MCF 10A (cell line): ENCODE data around the gene TCF19. TPM values are rescaled to one million over a fixed set of nuclear protein-coding genes. Genes with fewer than 3 reads are reported as not detected.

Experiments used
- BruUV-seq: library from RNA; stranded (reverse); fragments of 400-500 nt; replicated peaks from 2 replicates; lab custom pipeline; 2021; lab: Mats Ljungman, UMichigan
- CTCF ChIA-PET: fragments of 300-600 bp; sonication (Branson Sonifier 250); formaldehyde crosslinking; extraction: SDS; loops from one replicate; lab custom pipeline; 2021; ENCODE audit warnings: antibody characterized with exemption, inconsistent platforms; lab: Yijun Ruan, JAX
- POLR2A ChIA-PET: fragments of 300-600, 350-650 bp; sonication (Branson Sonifier 250); formaldehyde crosslinking; extraction: SDS; loops from one replicate; lab custom pipeline; 2020; ENCODE audit warnings: antibody characterized with exemption, inconsistent platforms; lab: Yijun Ruan, JAX
- DNase-seq: peaks from one replicate; pipeline ENCODE4 v3.0.0-alpha.2; 2018; ENCODE audit not compliant: unreplicated experiment
- H3K27ac Mint-ChIP-seq: one replicate; pipeline ENCODE4 v1.8.0; 2022; ENCODE audit warnings: mild to moderate bottlenecking, low read depth, mixed read lengths; ENCODE audit not compliant: unreplicated experiment
- H3K27me3 Mint-ChIP-seq: one replicate; pipeline ENCODE4 v1.8.0; 2022; ENCODE audit warnings: mixed read lengths; ENCODE audit not compliant: insufficient read depth, unreplicated experiment
- H3K36me3 Mint-ChIP-seq: one replicate; pipeline ENCODE4 v1.8.0; 2022; ENCODE audit warnings: mild to moderate bottlenecking, moderate library complexity, mixed read lengths; ENCODE audit not compliant: insufficient read depth, unreplicated experiment
- H3K4me1 Mint-ChIP-seq: one replicate; pipeline ENCODE4 v1.8.0; 2022; ENCODE audit warnings: mixed read lengths; ENCODE audit not compliant: insufficient read depth, unreplicated experiment
- H3K4me3 Mint-ChIP-seq: one replicate; pipeline ENCODE4 v1.8.0; 2022; ENCODE audit warnings: mild to moderate bottlenecking, moderate library complexity, mixed read lengths; ENCODE audit not compliant: unreplicated experiment
- H3K9me3 Mint-ChIP-seq: one replicate; pipeline ENCODE4 v1.8.0; 2022; ENCODE audit warnings: mixed read lengths; ENCODE audit not compliant: unreplicated experiment
- intact Hi-C: fragments of 100-400 bp; cut with micrococcal nuclease; formaldehyde crosslinking; loops from 2 replicates; pipeline ENCODE4 v1.14.1; 2022
- total RNA-seq: library from RNA; stranded (reverse); gene quantifications from 2 replicates; pipeline ENCODE4 v1.2.3, GENCODE V29; 2022
- TF ChIP-seq, protein P1 (sequence below): fragments of 200-600 bp; IDR thresholded peaks from one replicate; pipeline ENCODE4 v1.8.0; 2022; ENCODE audit warnings: antibody characterized with exemption, mild to moderate bottlenecking; ENCODE audit not compliant: unreplicated experiment

TCF19 gene
- total RNA-seq, 1 experiment from 2014 or later: 6.5 TPM

DNA sequence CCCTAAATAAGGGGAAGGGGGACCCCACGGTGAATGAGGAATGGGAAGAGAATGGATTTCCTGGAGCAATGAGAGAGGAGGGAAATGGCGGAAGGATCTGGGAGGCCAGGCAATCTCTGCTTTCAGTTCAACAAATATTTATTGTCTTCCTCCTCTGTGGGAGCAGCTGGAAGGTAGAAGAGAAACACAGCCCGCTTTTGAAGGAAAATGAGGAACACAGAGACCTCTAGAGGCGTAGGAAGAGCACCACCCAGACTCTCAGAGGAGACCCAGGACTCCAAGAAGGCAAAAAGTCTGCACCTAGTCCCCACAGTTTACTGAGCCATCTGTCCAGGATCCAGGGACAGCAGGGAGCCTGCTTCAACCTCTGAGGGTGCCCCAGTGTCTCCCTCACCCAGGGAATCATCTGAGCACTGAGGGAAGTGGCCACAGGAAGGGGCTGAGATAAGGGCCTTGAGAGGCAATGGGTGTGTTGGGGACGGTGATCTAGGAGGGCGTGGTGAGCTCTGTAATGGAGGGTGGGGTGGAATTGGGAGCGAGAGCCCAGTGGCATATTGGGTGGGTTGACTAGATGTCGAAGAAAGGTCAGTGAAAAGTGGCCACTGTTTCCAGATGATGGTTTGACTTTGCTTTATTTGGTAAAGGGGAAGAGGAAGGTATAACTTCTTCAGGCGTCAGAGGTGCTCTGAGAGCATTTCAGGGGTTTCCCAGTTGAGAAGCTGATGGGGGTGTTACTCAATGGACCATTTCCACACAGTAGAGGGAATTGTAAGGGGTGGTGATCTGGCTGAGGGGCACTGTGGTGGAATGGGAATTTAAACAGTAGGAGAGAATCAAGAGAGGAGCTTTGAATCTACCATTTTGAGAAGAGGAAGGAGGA, 43.2 kb upstream of the TCF19 start:
- peak; percentile 81 for DNase-seq
- peak overlapping the region; percentile 79 for H3K4me3 Mint-ChIP-seq
- peaks cover 21% of the 10 kb centered on the region for H3K4me1 Mint-ChIP-seq
- H3K27ac Mint-ChIP-seq: peak overlapping the region; percentile 98
- POLR2A ChIA-PET: interaction anchor here (0.5 to 4.3 kb wide), 28 partner anchors 10 to 500 kb away, joined by 3 to 60 read pairs (median 4); partner anchors contain the start of genes DDR1, GTF2H4 and VARS2
- TF ChIP-seq, protein P1, sequence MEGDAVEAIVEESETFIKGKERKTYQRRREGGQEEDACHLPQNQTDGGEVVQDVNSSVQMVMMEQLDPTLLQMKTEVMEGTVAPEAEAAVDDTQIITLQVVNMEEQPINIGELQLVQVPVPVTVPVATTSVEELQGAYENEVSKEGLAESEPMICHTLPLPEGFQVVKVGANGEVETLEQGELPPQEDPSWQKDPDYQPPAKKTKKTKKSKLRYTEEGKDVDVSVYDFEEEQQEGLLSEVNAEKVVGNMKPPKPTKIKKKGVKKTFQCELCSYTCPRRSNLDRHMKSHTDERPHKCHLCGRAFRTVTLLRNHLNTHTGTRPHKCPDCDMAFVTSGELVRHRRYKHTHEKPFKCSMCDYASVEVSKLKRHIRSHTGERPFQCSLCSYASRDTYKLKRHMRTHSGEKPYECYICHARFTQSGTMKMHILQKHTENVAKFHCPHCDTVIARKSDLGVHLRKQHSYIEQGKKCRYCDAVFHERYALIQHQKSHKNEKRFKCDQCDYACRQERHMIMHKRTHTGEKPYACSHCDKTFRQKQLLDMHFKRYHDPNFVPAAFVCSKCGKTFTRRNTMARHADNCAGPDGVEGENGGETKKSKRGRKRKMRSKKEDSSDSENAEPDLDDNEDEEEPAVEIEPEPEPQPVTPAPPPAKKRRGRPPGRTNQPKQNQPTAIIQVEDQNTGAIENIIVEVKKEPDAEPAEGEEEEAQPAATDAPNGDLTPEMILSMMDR: peak; percentile 33
- peaks cover 6% of the 10 kb centered on the region for H3K36me3 Mint-ChIP-seq
- no peaks in the 10 kb centered on the region for H3K9me3 Mint-ChIP-seq
- CTCF ChIA-PET: interaction anchor here (0.7 to 6.8 kb wide), 21 partner anchors 10 to 294 kb away, joined by 3 to 55 read pairs (median 6); partner anchors contain the start of gene VARS2
- no peaks in the 10 kb centered on the region for H3K27me3 Mint-ChIP-seq
- intact Hi-C loops: loop anchor here (1.0 to 2.0 kb wide), 3 partner anchors 10 to 45 kb away; no protein-coding TSS in a partner anchor
- BruUV-seq: TSS peak; percentile 72

DNA sequence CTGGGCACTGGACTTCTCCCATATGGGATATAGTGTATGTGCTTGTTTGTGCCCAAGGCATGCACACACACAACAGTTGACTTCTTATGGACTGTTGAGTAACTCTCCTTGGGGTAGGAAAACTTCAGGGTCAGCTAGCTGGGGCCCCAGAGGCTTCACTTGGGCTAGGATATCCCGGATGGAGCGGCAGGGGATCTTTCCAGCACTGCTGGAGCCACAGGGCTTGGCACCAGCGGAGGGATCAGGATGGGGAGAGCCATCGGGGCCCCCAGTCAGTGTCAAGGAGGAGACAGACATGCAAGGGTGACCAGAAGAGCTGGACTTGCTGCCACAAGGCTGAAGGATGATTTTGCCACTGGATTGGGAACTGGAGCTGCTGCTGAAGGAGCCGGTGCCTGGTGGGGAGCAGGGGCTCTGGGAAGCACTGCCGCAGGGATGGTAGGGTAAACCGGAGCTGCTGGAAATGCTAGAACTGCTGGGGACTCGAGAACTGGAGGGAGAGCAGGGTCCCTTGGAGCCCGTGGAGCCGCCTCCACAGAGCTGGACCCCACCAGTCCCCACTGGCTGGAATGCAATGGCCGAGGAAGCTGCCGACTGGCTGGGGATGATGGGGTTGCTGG, 42.3 kb upstream of the TCF19 start:
- H3K36me3 Mint-ChIP-seq: peaks cover 6% of the 10 kb centered on the region
- intact Hi-C loops: loop anchor here (1.0 to 2.0 kb wide), 3 partner anchors 9 to 46 kb away; no protein-coding TSS in a partner anchor
- TF ChIP-seq, protein P1: no peak
- H3K27ac Mint-ChIP-seq: peak overlapping the region; percentile 98
- no peaks in the 10 kb centered on the region for H3K27me3 Mint-ChIP-seq
- H3K4me1 Mint-ChIP-seq: peaks cover 21% of the 10 kb centered on the region
- no peaks in the 10 kb centered on the region for H3K9me3 Mint-ChIP-seq
- DNase-seq: no peak
- ChIA-PET CTCF (interaction anchor here (0.6 to 6.8 kb wide), 13 partner anchors 9 to 233 kb away, joined by 3 to 55 read pairs (median 7); partner anchors contain the start of gene VARS2), POLR2A (interaction anchor here (0.7 to 4.3 kb wide), 16 partner anchors 9 to 294 kb away, joined by 3 to 60 read pairs (median 4); partner anchors contain the start of genes DDR1, GTF2H4 and VARS2)
- BruUV-seq: no TSS peak
- H3K4me3 Mint-ChIP-seq: peak overlapping the region; percentile 79

DNA sequence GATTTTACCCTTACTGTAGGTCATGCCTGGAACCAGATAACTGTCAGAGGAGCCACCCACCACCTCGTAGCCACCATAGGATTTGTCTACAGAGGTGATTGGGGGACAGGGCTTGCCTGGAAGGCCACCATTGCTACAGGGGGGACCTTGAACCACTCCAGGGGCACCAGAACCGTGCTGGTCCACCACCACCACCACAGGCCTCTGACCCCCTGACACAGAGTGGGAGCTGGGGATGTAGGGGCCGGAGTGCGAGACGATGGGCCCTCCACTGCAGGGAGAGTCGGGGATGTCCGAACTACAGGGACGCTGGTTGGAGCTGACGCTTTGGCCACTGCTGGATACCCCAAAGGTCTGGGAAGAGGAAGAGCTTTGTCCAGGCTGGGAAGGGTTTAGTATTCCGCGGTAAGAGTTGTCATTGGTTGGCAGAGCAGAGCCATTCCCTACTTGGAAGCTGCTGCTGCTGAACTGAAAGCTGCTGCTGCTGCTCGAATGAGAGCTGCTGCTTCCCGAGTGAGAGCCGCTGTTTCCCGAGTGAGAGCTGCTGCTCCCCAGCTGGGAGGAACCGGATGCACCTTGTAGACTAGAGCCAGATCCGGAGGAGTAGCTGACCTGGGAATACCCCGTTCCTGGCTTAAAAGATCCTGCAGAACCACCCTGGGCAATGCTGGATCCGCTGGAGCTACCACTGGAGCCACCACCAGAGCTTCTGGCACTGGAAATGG, 41.6 kb upstream of the TCF19 start:
- DNase-seq: no peak

More for the DNA sequence above, 41.6 kb upstream of the TCF19 start:
- Mint-ChIP-seq H3K27ac (peak overlapping the region; percentile 98), H3K4me1 (peaks cover 21% of the 10 kb centered on the region), H3K4me3 (no peak overlapping the region), H3K27me3 (no peaks in the 10 kb centered on the region), H3K36me3 (peaks cover 6% of the 10 kb centered on the region), H3K9me3 (no peaks in the 10 kb centered on the region)
- CTCF ChIA-PET: interaction anchor here (0.6 to 6.8 kb wide), 11 partner anchors 8 to 309 kb away, joined by 3 to 55 read pairs (median 7); no protein-coding TSS in a partner anchor
- TF ChIP-seq, protein P1: no peak
- BruUV-seq: no TSS peak
- intact Hi-C loops: no loop called here
- POLR2A ChIA-PET: interaction anchor here (3.4 to 4.3 kb wide), 2 partner anchors 9 to 30 kb away, joined by 13 to 60 read pairs; no protein-coding TSS in a partner anchor
